Fibroblast of skin of scalp (primary cell): ENCODE data around the gene CTCF.
A peak's percentile ranks its signal among the peaks of the same experiment; 100 is the strongest.

Experiments
- DNase-seq: peaks from one replicate; pipeline ENCODE4 v3.0.0-alpha.2; 2013

Gene CTCF

GRCh38 chr16:67666559-67667452, 104.5 kb downstream of the CTCF start, which contains the start of the genes C16orf86 and ENKD1:
Gene C16orf86, plus strand, starts transcription at chr16:67666814. Its CDS starts 157 bp downstream, at chr16:67666971.
Gene ENKD1, minus strand, starts transcription at chr16:67666750. Its CDS starts 308 bp downstream, at chr16:67666442.
- peak; percentile 82 for DNase-seq

DNA sequence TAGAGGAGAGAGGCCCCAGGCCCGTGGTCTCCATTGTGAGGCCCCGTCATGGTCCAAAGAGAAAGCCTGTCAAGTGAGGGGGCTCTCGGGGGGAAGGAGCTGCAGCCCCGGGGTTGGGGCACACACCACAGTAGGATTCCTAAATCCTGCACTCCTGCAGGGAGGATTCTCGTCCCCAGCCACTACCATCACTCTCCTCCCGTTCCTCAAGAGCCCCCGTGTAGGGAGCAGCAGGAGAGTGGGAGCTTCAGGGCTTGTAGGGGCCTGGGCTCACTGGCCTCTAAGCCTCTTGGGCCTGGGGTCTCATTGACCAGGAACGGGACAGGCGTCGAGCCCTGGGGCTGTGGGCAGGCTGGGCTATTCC, 105.1 kb downstream of the CTCF start:
- DNase-seq: no peak

DNA sequence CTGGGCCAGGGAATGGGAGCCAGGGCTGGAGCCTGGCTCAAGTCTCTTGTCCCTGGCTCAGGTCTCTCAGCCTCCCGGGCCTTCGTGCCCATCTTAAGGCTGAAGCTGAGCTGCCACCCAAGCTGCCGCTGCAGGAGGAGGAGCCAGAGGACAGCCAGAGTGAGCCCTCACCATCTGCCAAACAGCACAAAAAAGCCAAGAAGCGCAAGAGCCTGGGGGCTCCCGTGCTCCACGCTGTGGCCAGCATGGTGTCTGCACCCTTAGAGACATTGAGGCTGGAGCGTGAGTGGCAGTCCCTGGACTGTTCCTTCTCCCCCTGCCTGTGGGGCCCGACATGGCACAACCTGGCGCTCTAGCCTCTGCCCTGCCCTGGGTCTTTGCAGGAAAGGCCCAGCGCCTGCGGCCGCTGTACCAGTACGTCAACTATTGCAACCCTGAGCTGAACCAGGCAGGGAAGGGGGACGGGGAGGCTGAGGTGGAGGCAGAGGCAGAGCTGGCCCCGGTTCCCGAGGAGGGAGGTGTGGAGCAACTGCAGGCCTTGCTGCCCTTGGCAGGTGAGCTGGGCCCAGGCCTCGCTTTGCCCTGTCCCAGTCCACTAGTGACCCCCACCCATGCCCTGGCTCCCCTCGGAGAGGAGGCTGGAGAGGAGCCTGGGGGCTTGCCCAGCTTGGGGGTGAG, 105.6 kb downstream of the CTCF start:
- peak; percentile 95 for DNase-seq

GRCh38 chr16:67668495-67669157, 106.3 kb downstream of the CTCF start:
- no peak for DNase-seq

- no peak for DNase-seq
Measured at GRCh38 chr16:67669499-67670101, 107.3 kb downstream of the CTCF start.

DNA sequence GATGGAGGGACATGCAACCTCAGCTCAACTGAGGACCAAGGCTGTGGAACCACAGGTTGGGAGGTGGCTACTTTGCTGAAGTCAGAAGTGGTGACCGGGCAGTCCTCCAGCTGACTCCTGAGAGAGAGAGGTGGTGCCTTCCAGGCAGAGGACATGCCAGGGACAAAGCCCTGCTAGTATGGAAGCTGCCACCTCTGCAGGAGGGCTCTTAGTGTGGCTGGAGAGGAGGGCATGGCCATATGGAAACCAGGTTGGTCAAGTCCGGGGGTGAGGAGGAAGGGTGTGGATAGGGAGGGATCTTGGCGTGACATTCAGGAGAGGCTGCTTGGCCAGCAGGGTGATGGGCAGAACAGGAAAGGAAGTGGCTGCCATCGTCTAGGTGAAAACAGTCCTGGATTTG, 110.0 kb downstream of the CTCF start:
- DNase-seq: no peak

DNA sequence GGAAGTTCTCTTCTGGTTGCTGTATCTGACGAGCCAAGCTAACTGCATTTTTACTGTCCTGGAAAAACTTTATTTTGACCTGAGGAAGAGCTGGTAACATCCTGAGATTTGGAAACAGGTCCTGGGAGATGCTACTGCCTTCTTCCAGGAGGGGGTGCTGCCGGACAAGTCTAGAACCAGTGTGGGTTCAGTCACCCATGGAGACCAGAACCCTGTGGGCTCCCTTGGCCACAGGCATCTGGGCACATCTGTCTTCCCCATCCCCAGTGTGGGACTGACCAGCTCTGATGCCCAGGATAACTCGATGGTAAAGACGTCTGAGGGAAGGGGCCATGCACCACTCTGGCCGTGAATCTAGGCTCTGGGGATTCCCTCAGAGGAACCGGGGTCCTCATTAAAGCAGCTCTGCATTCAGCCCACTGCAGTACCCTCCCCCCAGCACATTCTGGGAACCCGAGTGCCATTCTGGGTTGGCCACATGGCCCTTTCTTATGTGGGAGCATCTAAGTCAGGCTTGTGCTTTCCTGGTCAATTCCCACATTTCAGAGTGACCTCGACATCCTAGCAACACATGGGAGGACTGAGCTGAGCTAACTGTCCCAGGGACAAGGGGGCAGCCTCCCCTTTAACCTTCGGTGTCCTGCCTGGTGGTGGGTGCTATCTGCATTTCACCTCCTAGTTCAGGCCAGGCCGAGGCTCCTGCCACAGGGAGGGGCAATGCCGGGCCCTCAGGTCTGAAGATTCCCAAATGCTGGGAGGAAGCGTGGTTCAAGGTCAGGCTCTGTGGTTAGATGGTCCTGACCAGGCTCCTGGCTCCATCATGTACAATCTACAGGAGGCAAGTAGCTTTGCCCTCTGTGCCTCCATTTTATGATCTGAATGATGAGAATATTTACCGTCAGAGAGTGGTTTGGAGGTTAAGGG, 110.7 kb downstream of the CTCF start:
- DNase-seq: peak; percentile 74

GRCh38 chr16:67673712-67674580, 111.6 kb downstream of the CTCF start:
- peak; percentile 55 for DNase-seq

GRCh38 chr16:67674851-67675578, 112.7 kb downstream of the CTCF start:
- no peak for DNase-seq

DNA sequence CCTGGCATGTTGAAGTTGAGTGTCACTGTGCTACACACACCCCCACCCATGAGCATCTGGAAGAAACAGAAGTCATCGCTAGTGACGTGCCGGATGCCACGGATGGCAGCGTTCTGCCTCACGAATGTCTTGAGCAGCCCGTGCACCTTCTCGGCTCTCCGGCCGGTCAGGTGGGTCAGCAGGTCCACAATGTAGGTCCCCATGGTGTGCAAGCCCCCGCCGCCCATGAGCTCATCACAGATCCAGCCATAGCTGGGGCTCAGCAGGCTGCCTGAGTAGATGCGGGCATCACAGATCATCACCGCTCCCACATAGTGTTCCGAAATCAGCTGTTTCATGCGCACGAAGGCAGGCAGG, 113.2 kb downstream of the CTCF start:
- DNase-seq: no peak

GRCh38 chr16:67675999-67676398, 113.7 kb downstream of the CTCF start:
- DNase-seq: no peak

- DNase-seq: no peak
Measured at GRCh38 chr16:67676516-67676915, 114.2 kb downstream of the CTCF start.

DNA sequence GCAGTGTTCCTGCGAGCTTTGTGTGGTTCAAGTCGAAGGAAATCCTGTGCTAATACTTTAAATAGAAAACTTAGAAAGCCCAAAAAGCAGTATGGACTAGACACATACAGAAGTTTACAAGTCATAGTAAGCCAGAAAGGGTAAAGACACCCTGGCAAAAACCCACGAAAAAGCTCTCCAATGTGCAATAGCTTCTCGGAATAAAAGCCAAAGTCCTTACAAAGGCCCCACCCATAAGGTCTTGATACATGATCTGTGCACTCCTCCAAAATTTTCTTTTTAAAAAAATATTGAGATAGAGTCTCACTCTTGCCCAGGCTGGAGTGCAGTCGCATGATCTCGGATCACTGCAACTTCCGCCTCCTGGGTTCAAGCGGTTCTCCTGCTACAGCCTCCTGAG, 114.6 kb downstream of the CTCF start:
- no peak for DNase-seq

- DNase-seq: no peak
Measured at GRCh38 chr16:67677712-67678111, 115.4 kb downstream of the CTCF start.

DNA sequence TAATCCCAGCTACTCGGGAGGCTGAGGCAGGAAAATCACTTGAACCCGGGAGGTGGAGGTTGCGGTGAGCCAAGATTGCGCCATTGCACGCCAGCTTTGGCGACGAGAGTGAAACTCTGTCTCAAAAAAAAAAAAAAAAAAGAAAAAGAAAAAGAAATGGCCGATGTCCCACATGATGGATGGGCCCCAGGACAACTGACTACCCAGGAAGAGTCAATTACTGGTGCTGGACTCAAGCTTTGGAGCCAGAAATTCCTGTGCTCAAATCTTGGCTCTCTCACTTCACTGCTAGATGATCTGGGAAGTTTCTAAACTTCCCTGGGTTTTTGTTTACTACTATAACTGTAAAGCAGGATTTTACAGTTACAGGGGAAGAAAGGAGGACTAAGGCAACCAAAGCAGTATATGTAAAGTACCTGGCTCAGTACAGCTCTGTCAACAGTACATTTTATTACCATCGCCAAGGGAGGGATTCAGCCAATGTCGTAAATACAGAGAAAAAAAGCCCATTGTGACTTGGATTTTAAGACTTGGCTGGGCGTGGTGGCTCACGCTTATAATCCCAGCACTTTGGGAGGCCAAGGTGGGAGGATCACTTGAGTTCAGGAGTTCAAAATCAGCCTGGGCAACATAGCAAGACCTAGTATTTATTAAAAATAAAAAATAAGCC, 116.2 kb downstream of the CTCF start:
- DNase-seq: no peak

GRCh38 chr16:67679935-67680897, 117.9 kb downstream of the CTCF start:
- DNase-seq: no peak

DNA sequence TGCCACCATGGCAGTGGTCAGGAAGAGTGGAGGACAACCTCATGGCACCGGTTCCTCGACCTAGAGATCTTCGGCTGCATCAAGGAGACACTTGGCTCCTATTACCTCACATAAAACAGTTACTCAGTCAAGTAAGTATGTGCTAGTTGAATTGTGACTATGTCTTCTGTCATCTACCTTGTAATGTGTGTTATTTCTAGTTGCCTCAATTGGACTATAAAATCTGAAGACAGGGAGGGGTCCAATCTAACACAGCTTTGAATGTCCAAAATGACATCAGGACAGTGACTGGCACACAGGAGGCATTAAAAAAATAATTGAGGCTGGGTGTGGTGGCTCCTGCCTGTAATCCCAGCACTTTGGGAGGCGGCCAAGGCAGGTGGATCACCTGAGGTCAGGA, 121.4 kb downstream of the CTCF start:
- DNase-seq: no peak
